Activated naive CD8-positive, alpha-beta T cell treated with anti-CD3 and anti-CD28 coated beads for 36 hours (primary cell): ENCODE measurements around the gene PRSS21. TPM values are rescaled to one million over a fixed set of nuclear protein-coding genes. Genes with fewer than 3 reads are reported as not detected.

Experiments used
- total RNA-seq, 2 experiments: library from RNA; stranded (reverse); gene quantifications; one replicate each; pipeline ENCODE4 v1.2.3, GENCODE V29; 2021

The PRSS21 gene
- total RNA-seq, 2 experiments from 2014 or later: 11.2 to 13.1 TPM

Other genes starting within 250 kb of the PRSS21 start
- 10 to 100 TPM; 29.2 to 29.3 TPM for gene KCTD5, start 134.7 kb upstream of the PRSS21 start, total RNA-seq
- 1 to 10 TPM; 1.9 to 2.0 TPM for gene PRSS27, start 97.0 kb upstream of the PRSS21 start, total RNA-seq
- gene SRRM2, start 64.6 kb upstream of the PRSS21 start, total RNA-seq: 100 to 1,000 TPM; 460 to 507 TPM
- 100 to 1,000 TPM; 267 to 291 TPM for gene ELOB, start 40.0 kb upstream of the PRSS21 start, total RNA-seq
- under 1 TPM; 0.40 to 0.54 TPM for gene PRSS33, start 29.7 kb upstream of the PRSS21 start, total RNA-seq
- not detected for gene PRSS41, start 18.8 kb upstream of the PRSS21 start, total RNA-seq
- 1 to 10 TPM; 1.1 to 1.6 TPM for gene ZG16B, start 13.1 kb downstream of the PRSS21 start, total RNA-seq
- not detected for gene PRSS22, start 40.9 kb downstream of the PRSS21 start, total RNA-seq
- 10 to 100 TPM; 18.0 to 18.3 TPM for gene FLYWCH2, start 66.0 kb downstream of the PRSS21 start, total RNA-seq
- 10 to 100 TPM; 24.3 to 26.1 TPM for gene FLYWCH1, start 94.7 kb downstream of the PRSS21 start, total RNA-seq
- gene KREMEN2, start 147.0 kb downstream of the PRSS21 start, total RNA-seq: not detected
- gene PAQR4, start 152.1 kb downstream of the PRSS21 start, total RNA-seq: 10 to 100 TPM; 29.5 to 31.0 TPM
- 100 to 1,000 TPM; 144 to 145 TPM for gene PKMYT1, start 163.2 kb downstream of the PRSS21 start, total RNA-seq
- gene CLDN9, start 195.7 kb downstream of the PRSS21 start, total RNA-seq: not detected
- gene CLDN6, start 200.9 kb downstream of the PRSS21 start, total RNA-seq: not detected
- 1 to 10 TPM; 1.2 to 1.5 TPM for gene TNFRSF12A, start 203.1 kb downstream of the PRSS21 start, total RNA-seq
- 10 to 100 TPM; 23.4 to 23.7 TPM for gene HCFC1R1, start 206.7 kb downstream of the PRSS21 start, total RNA-seq
- gene THOC6, start 206.8 kb downstream of the PRSS21 start, total RNA-seq: 10 to 100 TPM; 48.7 to 53.1 TPM
- gene BICDL2, start 219.7 kb downstream of the PRSS21 start, total RNA-seq: under 1 TPM; 0.31 to 0.56 TPM
- 1 to 10 TPM in 1 of 2 experiments, under 1 TPM in 1; 0.99 to 1.6 TPM for gene MMP25, start 229.3 kb downstream of the PRSS21 start, total RNA-seq
- 1,000 to 10,000 TPM; 1,056 to 1,060 TPM for gene IL32, start 248.4 kb downstream of the PRSS21 start, total RNA-seq